Colonic mucosa (tissue), 4 donors: Measurements from ENCODE around the gene TAP2. TPM values are rescaled to one million over a fixed set of nuclear protein-coding genes. Genes with fewer than 3 reads are reported as not detected.

Experiments used
- DNase-seq: peaks from one replicate; pipeline ENCODE4 v3.0.0-alpha.2; 2020
- H3K27ac ChIP-seq: fragments of 200-600 bp; one replicate; pipeline ENCODE4 v1.8.0; 2021
- H3K27me3 ChIP-seq: fragments of 200-600 bp; one replicate; pipeline ENCODE4 v1.8.0; 2021
- H3K36me3 ChIP-seq: fragments of 200-600 bp; one replicate; pipeline ENCODE4 v1.8.0; 2021
- H3K4me1 ChIP-seq: fragments of 200-600 bp; one replicate; pipeline ENCODE4 v1.8.0; 2021; ENCODE audit warnings: mild to moderate bottlenecking
- H3K4me3 ChIP-seq: fragments of 200-600 bp; one replicate; pipeline ENCODE4 v1.8.0; 2021
- H3K9ac ChIP-seq, 2 donors: one replicate each; pipeline ENCODE4 v1.7.0; 2013; ENCODE audit warnings: control low read depth in 2 of 2, low read depth in 2 of 2, low read length in 2 of 2
- H3K9me3 ChIP-seq: fragments of 200-600 bp; one replicate; pipeline ENCODE4 v1.8.0; 2021
- intact Hi-C: fragments of 100-400 bp; cut with DNase I; formaldehyde crosslinking; loops from one replicate; pipeline ENCODE4 v1.14.1; 2022
- total RNA-seq, 2 donors: library from RNA; stranded (reverse); fragmentation: NEBNext Ultra II Directional in 1 of 2; extraction: Animal tissue kit (Norgen Biotek cat#: 25700) in 1 of 2; gene quantifications; one replicate each; pipeline ENCODE4 v1.2.1, GENCODE V29; 2021
- TF ChIP-seq, protein P1 (sequence below): fragments of 200-600 bp; IDR thresholded peaks from one replicate; pipeline ENCODE4 v1.8.0; 2022; ENCODE audit warnings: antibody characterized with exemption, mild to moderate bottlenecking
- donor health status: healthy.
- donor health status: DM: no; HTN: no; CAD: no.
- donor health status: DM: no; HTN: no; CAD: no.

The TAP2 gene
- total RNA-seq, 2 donors from 2014 or later: 45.2 to 95.1 TPM

DNA sequence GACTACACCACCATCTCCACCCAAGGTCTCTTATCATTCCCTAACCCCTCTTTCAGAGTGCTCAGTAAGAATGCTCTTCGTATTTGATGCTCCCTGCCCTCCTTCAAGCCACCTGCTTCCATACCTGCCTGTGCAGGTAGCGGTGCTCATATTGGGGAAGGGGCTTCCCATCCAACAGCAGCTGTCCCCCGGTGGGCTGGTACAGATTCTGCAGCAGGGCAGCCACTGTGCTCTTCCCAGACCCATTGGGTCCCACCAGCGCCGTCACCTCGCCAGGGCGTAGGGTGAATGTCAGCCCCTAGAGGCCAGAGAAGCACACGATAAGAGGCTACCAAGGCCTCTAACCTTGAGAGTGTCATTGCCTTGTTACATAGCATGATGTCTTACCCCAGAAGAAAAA, 9.3 kb upstream of the TAP2 start:
- no peaks in the 10 kb centered on the region for H3K27me3 ChIP-seq
- peaks cover 26% of the 10 kb centered on the region for H3K36me3 ChIP-seq
- no peak overlapping the region for H3K9ac ChIP-seq
- intact Hi-C loops: no loop called here
- DNase-seq: no peak
- no peak overlapping the region for H3K27ac ChIP-seq
- H3K4me3 ChIP-seq: no peak overlapping the region
- H3K4me1 ChIP-seq: peaks cover 18% of the 10 kb centered on the region
- no peaks in the 10 kb centered on the region for H3K9me3 ChIP-seq
- TF ChIP-seq, protein P1, sequence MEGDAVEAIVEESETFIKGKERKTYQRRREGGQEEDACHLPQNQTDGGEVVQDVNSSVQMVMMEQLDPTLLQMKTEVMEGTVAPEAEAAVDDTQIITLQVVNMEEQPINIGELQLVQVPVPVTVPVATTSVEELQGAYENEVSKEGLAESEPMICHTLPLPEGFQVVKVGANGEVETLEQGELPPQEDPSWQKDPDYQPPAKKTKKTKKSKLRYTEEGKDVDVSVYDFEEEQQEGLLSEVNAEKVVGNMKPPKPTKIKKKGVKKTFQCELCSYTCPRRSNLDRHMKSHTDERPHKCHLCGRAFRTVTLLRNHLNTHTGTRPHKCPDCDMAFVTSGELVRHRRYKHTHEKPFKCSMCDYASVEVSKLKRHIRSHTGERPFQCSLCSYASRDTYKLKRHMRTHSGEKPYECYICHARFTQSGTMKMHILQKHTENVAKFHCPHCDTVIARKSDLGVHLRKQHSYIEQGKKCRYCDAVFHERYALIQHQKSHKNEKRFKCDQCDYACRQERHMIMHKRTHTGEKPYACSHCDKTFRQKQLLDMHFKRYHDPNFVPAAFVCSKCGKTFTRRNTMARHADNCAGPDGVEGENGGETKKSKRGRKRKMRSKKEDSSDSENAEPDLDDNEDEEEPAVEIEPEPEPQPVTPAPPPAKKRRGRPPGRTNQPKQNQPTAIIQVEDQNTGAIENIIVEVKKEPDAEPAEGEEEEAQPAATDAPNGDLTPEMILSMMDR: no peak

DNA sequence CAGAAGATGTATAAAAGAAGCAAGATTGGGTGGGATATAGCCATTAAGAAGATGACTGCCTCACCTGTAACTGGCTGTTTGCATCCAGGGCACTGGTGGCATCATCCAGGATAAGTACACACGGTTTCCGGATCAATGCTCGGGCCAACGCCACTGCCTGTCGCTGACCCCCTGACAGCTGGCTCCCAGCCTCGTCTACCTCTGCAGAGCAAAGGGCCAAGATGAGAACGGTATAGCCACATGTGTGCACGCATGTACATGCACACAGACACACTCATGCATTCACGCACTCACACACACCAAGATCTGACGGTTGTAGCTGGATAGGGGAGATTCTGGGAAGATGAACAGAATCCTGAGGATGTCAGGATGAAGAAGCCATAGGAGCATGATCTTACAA, 8.5 kb upstream of the TAP2 start:
- H3K27ac ChIP-seq: no peak overlapping the region
- no peak overlapping the region for H3K4me3 ChIP-seq
- intact Hi-C loops: no loop called here
- H3K27me3 ChIP-seq: no peaks in the 10 kb centered on the region
- no peak overlapping the region for H3K9ac ChIP-seq
- DNase-seq: no peak
- H3K4me1 ChIP-seq: peaks cover 21% of the 10 kb centered on the region
- H3K9me3 ChIP-seq: no peaks in the 10 kb centered on the region
- peaks cover 26% of the 10 kb centered on the region for H3K36me3 ChIP-seq
- TF ChIP-seq, protein P1: no peak

DNA sequence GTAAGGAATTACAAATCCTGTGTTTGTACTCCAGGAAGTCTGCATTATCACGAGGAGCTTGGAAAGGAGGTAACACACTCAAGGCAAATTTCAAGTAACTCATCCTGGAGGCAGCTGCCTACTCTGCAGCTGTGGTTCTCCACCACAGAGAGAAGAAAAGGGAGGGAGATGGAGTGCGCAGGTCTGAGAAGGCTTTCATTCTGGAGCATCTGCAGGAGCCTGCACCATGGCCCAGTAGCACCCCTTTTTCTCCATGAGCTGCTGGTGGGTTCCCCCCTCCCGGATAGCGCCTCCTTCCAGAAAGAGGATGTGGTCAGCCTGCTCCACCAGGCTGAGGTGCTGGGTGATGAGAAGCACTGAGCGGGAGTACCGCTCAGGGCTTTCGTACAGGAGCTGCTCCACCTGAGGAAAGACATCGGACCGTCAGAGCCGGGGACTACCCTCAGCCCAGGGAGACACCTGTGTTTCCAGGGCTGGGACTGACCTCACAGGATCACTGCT, 6.9 kb upstream of the TAP2 start:
- H3K4me3 ChIP-seq: peak overlapping the region; percentile 77
- DNase-seq: no peak
- peaks cover 14% of the 10 kb centered on the region for H3K4me1 ChIP-seq
- TF ChIP-seq, protein P1: no peak
- H3K27me3 ChIP-seq: no peaks in the 10 kb centered on the region
- no peaks in the 10 kb centered on the region for H3K9me3 ChIP-seq
- H3K9ac ChIP-seq: peak overlapping the region; percentile 61 to 98
- H3K36me3 ChIP-seq: peaks cover 15% of the 10 kb centered on the region
- peak overlapping the region; percentile 97 for H3K27ac ChIP-seq
- intact Hi-C loops: no loop called here

DNA sequence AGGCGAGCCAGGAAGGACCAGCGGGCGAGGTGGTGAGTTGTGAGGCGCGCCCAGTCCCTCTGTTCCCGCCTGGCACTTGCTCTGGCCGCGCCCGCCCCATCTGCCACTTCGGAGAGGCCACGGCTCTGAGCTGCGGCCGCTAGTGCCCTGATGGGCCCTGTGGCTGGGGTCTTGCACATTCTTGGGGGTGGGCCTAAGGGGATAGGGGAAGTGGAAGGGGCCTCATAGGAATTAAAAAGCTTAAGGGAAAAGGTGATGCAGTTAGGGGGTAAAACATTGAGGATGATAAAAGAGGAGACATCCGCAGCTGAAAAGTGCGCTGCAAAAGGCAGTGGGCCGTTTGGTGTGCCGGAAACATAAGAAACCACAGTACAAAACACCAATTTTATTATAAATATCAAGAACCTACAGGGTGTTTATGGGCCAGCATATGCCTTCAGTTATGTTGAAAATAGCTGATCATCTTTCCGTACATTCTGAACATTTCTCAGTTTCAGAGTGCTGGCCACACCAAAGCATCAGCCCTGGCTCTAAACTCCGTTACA, 6.4 kb upstream of the TAP2 start:
- peak overlapping the region; percentile 98 to 99 for H3K9ac ChIP-seq
- H3K27me3 ChIP-seq: no peaks in the 10 kb centered on the region
- no peak for DNase-seq
- H3K9me3 ChIP-seq: no peaks in the 10 kb centered on the region
- intact Hi-C loops: no loop called here
- peak overlapping the region; percentile 97 for H3K27ac ChIP-seq
- TF ChIP-seq, protein P1: no peak
- H3K4me1 ChIP-seq: peaks cover 14% of the 10 kb centered on the region
- peak overlapping the region; percentile 77 for H3K4me3 ChIP-seq
- H3K36me3 ChIP-seq: peaks cover 11% of the 10 kb centered on the region

DNA sequence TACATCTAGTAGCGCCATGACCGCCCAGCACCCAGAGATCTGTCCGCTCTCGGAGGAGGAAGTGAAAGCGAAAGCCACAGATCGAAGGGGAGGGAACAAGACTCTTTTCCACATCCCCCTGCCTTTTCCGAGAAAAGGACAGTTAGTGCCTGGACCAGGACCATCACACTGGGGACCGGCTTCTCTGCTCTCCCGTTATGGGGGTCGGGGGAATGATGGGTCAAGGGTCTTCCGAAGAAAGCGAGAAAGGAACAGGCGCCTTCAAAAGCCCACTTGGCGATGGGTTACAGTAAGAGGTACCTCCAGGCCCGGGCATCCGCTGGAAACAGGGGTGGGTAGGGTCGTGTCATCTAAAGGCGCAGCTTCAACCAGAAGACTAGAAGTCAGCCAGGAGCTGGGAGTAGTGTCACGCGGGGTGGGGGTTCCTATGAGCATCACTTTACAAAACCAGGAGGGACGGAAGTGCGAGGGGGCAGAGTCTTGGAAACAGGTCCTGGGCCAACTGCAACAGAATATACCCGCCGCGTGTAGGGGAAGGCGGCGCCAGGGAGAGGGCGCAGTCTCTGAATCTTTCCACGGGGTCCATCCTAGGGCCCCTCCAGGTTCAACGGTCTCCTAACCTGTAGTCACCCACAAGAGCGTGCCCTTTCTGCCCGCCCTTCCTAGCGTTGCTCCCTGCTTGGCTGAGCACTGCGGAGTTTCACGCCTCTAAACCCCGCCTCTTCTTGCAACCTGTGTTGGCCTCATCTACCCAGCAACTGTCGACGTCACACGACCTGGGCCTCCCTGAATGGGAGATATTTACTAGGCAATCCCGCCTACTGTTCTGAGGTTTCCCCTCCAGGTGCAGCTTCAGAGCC, 5.7 kb upstream of the TAP2 start, which contains the start of gene PSMB8:
PSMB8 (minus strand) TSS at position 69 of the 860 bp plus-strand sequence; CDS start at position 18, 51 bp downstream.
- Histone ChIP-seq H3K27ac (peak within 1 kb of the TSS; percentile 97), H3K27me3 (no peaks in the 10 kb centered on the region), H3K4me1 (peaks cover 14% of the 10 kb centered on the region), H3K9me3 (no peaks in the 10 kb centered on the region), H3K36me3 (peaks cover 9% of the 10 kb centered on the region), H3K9ac (peak within 1 kb of the TSS; percentile 98 to 99), H3K4me3 (peak within 1 kb of the TSS; percentile 77)
- TF ChIP-seq, protein P1: no peak
- peak; percentile 100 for DNase-seq
- intact Hi-C loops: no loop called here
